H1 (cell line): Measurements from ENCODE around the gene ANKRD62. TPM values are rescaled to one million over a fixed set of nuclear protein-coding genes. Genes with fewer than 3 reads are reported as not detected.

Experiments used
- ASH2L ChIP-seq: fragments of 200-600, 300-600 bp; sonication (generic); IDR thresholded peaks from one replicate; pipeline ENCODE4 v1.7.1; 2017; ENCODE audit warnings: low read length
- BCL11A ChIP-seq, 2 experiments: IDR thresholded peaks; one replicate each; pipeline ENCODE4 v1.6.1; 2011; ENCODE audit warnings: low read depth in 2 of 2, low read length in 2 of 2, mild to moderate bottlenecking in 2 of 2
- BRCA1 ChIP-seq: IDR thresholded peaks from 2 replicates; pipeline ENCODE4 v1.6.1; 2012; ENCODE audit warnings: low read depth, low read length, improper control_type of control experiment
- CHD7 ChIP-seq: fragments of 300-600 bp; sonication (generic); IDR thresholded peaks from 2 replicates; pipeline ENCODE4 v1.7.1; 2012; ENCODE audit warnings: low read length, moderate library complexity, mild to moderate bottlenecking, inconsistent platforms; ENCODE audit not compliant: insufficient replicate concordance
- CREB1 ChIP-seq: IDR thresholded peaks from 2 replicates; pipeline ENCODE4 v1.6.1; 2012; ENCODE audit warnings: inconsistent platforms
- EP300 ChIP-seq, 2 experiments: IDR thresholded peaks; 1 replicate in 1 of 2; 2 replicates in 1 of 2; pipeline ENCODE4 v1.6.1; 2011 to 2012; ENCODE audit warnings: low read depth in 2 of 2, low read length in 2 of 2, mild to moderate bottlenecking in 2 of 2, borderline replicate concordance in 1 of 2, inconsistent platforms in 1 of 2, moderate library complexity in 1 of 2
- KDM5A ChIP-seq: fragments of 200-600 bp; IDR thresholded peaks from 2 replicates; pipeline ENCODE4 v1.7.1; 2012; ENCODE audit warnings: mild to moderate bottlenecking, low read length, inconsistent platforms, mixed read lengths
- MAFK ChIP-seq: IDR thresholded peaks from 2 replicates; pipeline ENCODE4 v1.6.1; 2012; ENCODE audit warnings: low read depth, mild to moderate bottlenecking, improper control_type of control experiment, low read length
- POU5F1 ChIP-seq: IDR thresholded peaks from 2 replicates; pipeline ENCODE4 v1.6.1; 2011; ENCODE audit warnings: low read depth, mild to moderate bottlenecking, low read length, moderate library complexity
- SIN3A ChIP-seq, 2 experiments: IDR thresholded peaks in 1 of 2; conservative IDR thresholded peaks in 1 of 2; 2 replicates each; pipeline ENCODE4 v1.6.1; 2011 to 2012; ENCODE audit warnings: low read length in 2 of 2, improper control_type of control experiment in 1 of 2, low read depth in 1 of 2, mild to moderate bottlenecking in 1 of 2
- TCF12 ChIP-seq: IDR thresholded peaks from 2 replicates; pipeline ENCODE4 v1.6.1; 2011; ENCODE audit warnings: low read depth, mild to moderate bottlenecking, low read length
- polyA plus RNA-seq, 7 experiments: library from polyadenylated mRNA; depleted of rRNA in 3 of 7; stranded (reverse) in 5 of 7; unstranded in 2 of 7; fragments of >200 nt in 5 of 7; fragments of 200-250 nt in 2 of 7; gene quantifications; 1 replicate in 5 of 7; 2 replicates in 1 of 7; 4 replicates in 1 of 7; pipeline versions ENCODE4 v1.2.1 to v1.2.3, GENCODE V29; 2011 to 2013; ENCODE audit warnings: missing spikeins in 2 of 7, mixed read lengths in 2 of 7
- total RNA-seq: library from RNA; stranded (reverse); fragmentation: NEBNext Ultra II Directional; extraction: Animal tissue kit (Norgen Biotek cat#: 25700); gene quantifications from 2 replicates; pipeline ENCODE4 v1.2.1, GENCODE V29; 2021

Gene ANKRD62
- total and polyA plus RNA-seq, 2 of the 8 experiments (the other 6 are each of a cell fraction or from before 2014, with no cell fraction given), result not detected

DNA sequence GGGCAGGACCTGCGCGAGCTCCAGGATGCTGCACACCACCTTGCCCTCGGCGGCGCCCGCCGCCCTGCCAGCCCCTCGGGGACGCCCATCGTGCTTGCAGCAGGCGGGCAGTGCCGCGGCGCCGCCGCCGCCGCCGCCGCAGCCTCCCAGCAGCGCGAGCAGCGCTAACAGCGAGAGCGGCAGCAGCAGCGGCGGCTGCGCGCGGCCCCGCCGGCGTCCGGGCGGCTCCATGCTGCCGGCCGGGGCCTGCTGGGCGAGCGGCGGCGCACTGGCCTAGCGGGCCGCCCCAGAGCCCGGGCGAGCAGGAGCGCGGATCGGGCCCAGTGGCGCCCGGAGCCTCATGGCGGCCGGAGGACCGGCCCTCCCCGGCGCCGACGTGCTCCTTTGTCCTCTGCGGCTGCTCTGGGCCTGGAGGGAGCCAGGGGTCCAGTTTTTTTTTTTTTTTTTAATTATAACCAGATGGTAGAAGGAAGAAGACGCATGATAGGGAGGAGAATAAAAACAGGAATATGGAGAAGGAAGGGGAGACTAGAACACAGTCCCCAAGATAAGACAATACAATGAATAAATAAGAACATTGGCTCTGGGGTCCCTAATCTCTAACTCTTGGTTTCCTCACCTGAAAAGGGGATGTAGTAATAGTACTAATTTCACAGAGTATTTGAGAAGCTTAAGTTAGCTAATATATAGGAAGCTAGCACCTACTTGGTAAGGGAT, 17.1 kb upstream of the ANKRD62 start (continued):
- no peak for TF ChIP-seq CHD7
- no peak for TF ChIP-seq CREB1
- no peak for TF ChIP-seq MAFK
- no peak for TF ChIP-seq SIN3A (conservative IDR thresholded peaks at IDR 0.05 in 1 of 2, IDR thresholded peaks at IDR 0.05 in 1 of 2; ENCODE audit: low read depth in 1 of 2, low read length in 2 of 2)
- no peak for TF ChIP-seq ASH2L
- TF ChIP-seq EP300 (IDR thresholded peaks at IDR 0.05; ENCODE audit: borderline replicate concordance in 1 of 2, low read depth in 2 of 2, low read length in 2 of 2), result no peak
- TF ChIP-seq BRCA1, result no peak
- TF ChIP-seq KDM5A, result no peak
- no peak for TF ChIP-seq BCL11A (IDR thresholded peaks at IDR 0.05; ENCODE audit: low read depth in 2 of 2, low read length in 2 of 2)
- no peak for TF ChIP-seq POU5F1
- no peak for TF ChIP-seq TCF12
